ENCODE results near the gene SLC22A3. TPM values are rescaled to one million over a fixed set of nuclear protein-coding genes. Genes with fewer than 3 reads are reported as not detected.

Gene SLC22A3
- polyA plus RNA-seq, 2 of the 4 experiments (the other 2 are of a cell fraction) = 44.9 to 57.4 TPM

GRCh38 chr6:160455541-160456213 is 107.5 kb downstream of the SLC22A3 start (continued):
- TF ChIP-seq HOXB13 (CRISPR knock-in tag; IDR thresholded peaks at IDR 0.05; ENCODE audit: low read depth) (no peak), ELK1 (IDR thresholded peaks at IDR 0.05; ENCODE audit: low read depth, low read length) (no peak), CTCF (IDR thresholded peaks at IDR 0.05) (peak; percentile 87), POLR2AphosphoS2 (conservative IDR thresholded peaks at IDR 0.05; ENCODE audit: low read length) (no peak), HOXA7 (CRISPR knock-in tag; IDR thresholded peaks at IDR 0.05) (0 out of 2 replicates have a peak, but pooled peaks have one; percentile 30), ZNF302 (CRISPR knock-in tag; IDR thresholded peaks at IDR 0.05) (no peak), HMGXB4 (CRISPR knock-in tag; IDR thresholded peaks at IDR 0.05; ENCODE audit: borderline replicate concordance) (no peak), SMC3 (IDR thresholded peaks at IDR 0.05) (peak; percentile 80), TFCP2L1 (CRISPR knock-in tag; IDR thresholded peaks at IDR 0.05) (no peak), USF2 (IDR thresholded peaks at IDR 0.05) (no peak), HES2 (IDR thresholded peaks at IDR 0.05) (no peak), CBX8 (IDR thresholded peaks at IDR 0.05) (no peak), ATOH8 (CRISPR knock-in tag; IDR thresholded peaks at IDR 0.05; ENCODE audit: low read depth) (no peak), EHMT2 (IDR thresholded peaks at IDR 0.05; ENCODE audit: low read depth) (no peak)

- DNase-seq (ENCODE audit: low read depth in 1 of 2, low spot score in 1 of 2) = no peak
- no peak for FAIRE-seq
- H3K4me3 ChIP-seq = no peak overlapping the region
- ChIA-PET CTCF (interaction anchor here (0.6 to 4.8 kb wide), 20 partner anchors 9 to 593 kb away, joined by 3 to 61 read pairs (median 4); no protein-coding TSS in a partner anchor), POLR2A (no interaction called here)
- H3K27ac ChIP-seq = peak overlapping the region in 1 of 2 experiments; percentile 83; a peak in 4 of 6 replicates
- peaks cover 12% of the 10 kb centered on the region for H3K4me1 ChIP-seq
- ATAC-seq = no peak
- H3K9me3 ChIP-seq = no peaks in the 10 kb centered on the region
- peak overlapping the region; percentile 69; the same call in 2 of the 3 replicates for H3K4me2 ChIP-seq
- 34% methylated on average over 3 of the region's 3 CpGs for WGBS (ENCODE audit: missing lambda C conversion rate)
- TF ChIP-seq NPAS2 (CRISPR knock-in tag; IDR thresholded peaks at IDR 0.05; ENCODE audit: borderline replicate concordance) (no peak), HOXB5 (CRISPR knock-in tag; IDR thresholded peaks at IDR 0.05) (no peak), REST (IDR thresholded peaks at IDR 0.05) (no peak), RFX5 (IDR thresholded peaks at IDR 0.05) (no peak), HDAC2 (IDR thresholded peaks at IDR 0.05) (no peak), HMGXB4 (CRISPR knock-in tag; IDR thresholded peaks at IDR 0.05; ENCODE audit: borderline replicate concordance) (no peak), KDM5A (IDR thresholded peaks at IDR 0.05) (no peak), CTCF (IDR thresholded peaks at IDR 0.05) (no peak; the same call in 2 of the 3 replicates), TP53 (CRISPR knock-in tag; IDR thresholded peaks at IDR 0.05) (no peak), SMC3 (IDR thresholded peaks at IDR 0.05) (no peak)
Observed at GRCh38 chr6:160456214-160456546, 108.0 kb downstream of the SLC22A3 start.
